Endothelial cell of umbilical vein (primary cell): ENCODE data around the gene TDRKH.

Experiments used
- CTCF ChIP-seq, 2 donors: IDR thresholded peaks; 1 replicate in 1 of 2; 2 replicates in 1 of 2; pipeline ENCODE4 v1.5.1; 2011; ENCODE audit warnings: low read length in 2 of 2, mild to moderate bottlenecking in 2 of 2, moderate library complexity in 2 of 2, control low read depth in 1 of 2, inconsistent platforms in 1 of 2, low read depth in 1 of 2; ENCODE audit not compliant: insufficient read depth in 1 of 2; ENCODE audit errors: extremely low read depth in 1 of 2
- EZH2 ChIP-seq: IDR thresholded peaks from 2 replicates; pipeline ENCODE4 v1.6.1; 2012; ENCODE audit warnings: borderline replicate concordance, low read depth, mild to moderate bottlenecking, moderate library complexity, low read length, inconsistent platforms; ENCODE audit not compliant: severe bottlenecking
- FOS ChIP-seq: IDR thresholded peaks from 2 replicates; pipeline ENCODE4 v1.6.1; 2011; ENCODE audit warnings: mild to moderate bottlenecking, low read length, moderate library complexity, borderline replicate concordance; ENCODE audit not compliant: insufficient read depth
- POLR2AphosphoS5 ChIP-seq: IDR thresholded peaks from 2 replicates; pipeline ENCODE4 v1.6.1; 2012; ENCODE audit warnings: low read depth, mild to moderate bottlenecking, control low read depth, low read length, moderate library complexity; ENCODE audit not compliant: insufficient read depth

- TF ChIP-seq CTCF (IDR thresholded peaks at IDR 0.05; ENCODE audit: extremely low read depth in 1 of 2, insufficient read depth in 1 of 2, low read depth in 1 of 2, low read length in 2 of 2), result no peak
- no peak for TF ChIP-seq FOS
- TF ChIP-seq EZH2, result no peak
- TF ChIP-seq POLR2AphosphoS5, result no peak
Measured at GRCh38 chr1:151831605-151832004, 41.3 kb upstream of the TDRKH start, which contains the start of gene RORC.
